Cardiac septum (tissue), 1 donor: ENCODE measurements around the gene RRM2. TPM values are rescaled to one million over a fixed set of nuclear protein-coding genes. Genes with fewer than 3 reads are reported as not detected.
A peak's percentile ranks its signal among the peaks of the same experiment; 100 is the strongest.
"Not testable (repeated sequence)": the region's sequence is repeated elsewhere in the genome, so short reads cannot be mapped to it uniquely, and the experiment has no call there.

Experiments
- DNase-seq: peaks from one replicate; pipeline ENCODE4 v3.0.0-alpha.2; 2020; ENCODE audit warnings: low spot score
- intact Hi-C: fragments of 100-400 bp; cut with DNase I; formaldehyde crosslinking; loops from one replicate; pipeline ENCODE4 v1.14.0; 2022
- total RNA-seq: library from RNA; stranded (reverse); fragmentation: NEBNext Ultra II Directional; extraction: Animal tissue kit (Norgen Biotek cat#: 25700); gene quantifications from one replicate; pipeline ENCODE4 v1.2.1, GENCODE V29; 2021
- donor health status: DM: no; HTN: no; CAD: no.

The RRM2 gene
- total RNA-seq, 1 donor from 2014 or later: 0.35 TPM

DNA sequence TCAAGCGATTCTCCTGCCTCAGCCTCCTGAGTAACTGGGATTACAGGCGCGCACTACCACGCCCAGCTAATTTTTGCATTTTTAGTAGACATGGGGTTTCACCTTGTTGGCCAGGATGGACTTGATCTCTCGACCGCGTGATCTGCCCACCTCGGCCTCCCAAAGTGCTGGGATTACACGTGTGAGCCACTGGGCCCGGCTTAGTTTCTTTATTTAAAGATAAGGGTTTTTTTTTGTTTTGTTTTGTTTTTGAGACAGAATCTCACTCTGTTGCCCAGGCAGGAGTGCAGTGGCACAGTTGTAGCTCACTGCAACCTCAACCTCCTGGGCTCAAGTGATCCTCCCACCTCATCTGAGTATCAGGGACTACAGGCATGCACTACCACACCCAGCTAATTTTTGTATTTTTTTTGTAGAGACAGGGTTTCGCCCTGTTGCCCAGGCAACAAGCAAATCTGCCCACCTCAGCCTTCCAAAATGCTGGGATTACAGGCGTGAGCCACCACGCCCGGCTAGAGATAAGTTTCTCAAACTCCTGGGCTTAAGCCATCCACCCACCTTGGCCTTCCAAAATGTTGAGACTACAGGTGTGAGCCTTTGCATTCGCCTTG is 24.6 kb downstream of the RRM2 start:
- intact Hi-C loops: not testable (repeated sequence)
- DNase-seq: peak; percentile 22

DNA sequence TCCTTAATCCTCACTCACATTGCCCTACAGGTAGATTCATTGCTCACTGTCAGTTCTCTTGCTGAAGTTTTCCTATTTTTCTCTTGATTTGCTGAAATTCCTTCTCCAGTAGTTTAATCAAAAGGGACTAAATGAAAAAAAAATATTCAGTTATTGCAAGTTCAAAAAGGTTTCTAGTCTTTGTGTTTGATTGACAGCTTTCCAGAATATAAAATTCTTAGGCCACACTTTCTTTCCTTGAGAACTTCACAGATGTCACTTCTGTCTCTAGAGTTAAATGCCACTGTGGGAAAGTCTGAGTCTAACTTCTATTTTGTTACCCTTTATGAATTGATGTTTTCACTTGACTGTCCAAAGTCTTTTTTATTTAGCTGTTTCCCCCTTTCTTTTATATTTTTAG is 25.7 kb downstream of the RRM2 start:
- DNase-seq: no peak
- intact Hi-C loops: no loop called here

DNA sequence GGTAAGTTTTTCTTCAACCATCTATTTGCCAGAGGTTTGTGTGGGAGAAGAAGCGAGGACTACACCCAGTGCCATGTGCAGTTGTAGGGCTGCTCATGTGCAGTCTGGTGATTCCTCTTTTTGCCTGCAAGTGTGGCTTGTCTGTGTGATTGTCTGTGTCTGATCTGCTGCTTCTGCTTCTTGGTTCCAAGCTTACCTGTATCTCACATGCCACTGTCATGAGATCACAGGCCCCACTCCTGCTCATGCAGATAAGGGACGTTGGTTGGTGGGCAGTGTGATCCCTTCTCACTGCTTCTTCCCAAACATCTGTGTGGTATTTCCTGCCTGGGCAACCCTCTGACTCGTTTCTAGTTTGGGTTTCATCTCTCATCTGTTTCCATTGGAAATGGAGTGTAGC is 27.1 kb downstream of the RRM2 start:
- peak; percentile 24 for DNase-seq
- intact Hi-C loops: no loop called here

- DNase-seq: no peak
- intact Hi-C loops: no loop called here
Observed at GRCh38 chr2:10150436-10150835, 27.9 kb downstream of the RRM2 start.

- no peak for DNase-seq
- intact Hi-C loops: no loop called here
Observed at GRCh38 chr2:10151462-10151861, 28.9 kb downstream of the RRM2 start.

- no peak for DNase-seq
- intact Hi-C loops: no loop called here
Observed at GRCh38 chr2:10157293-10157692, 34.8 kb downstream of the RRM2 start.

DNA sequence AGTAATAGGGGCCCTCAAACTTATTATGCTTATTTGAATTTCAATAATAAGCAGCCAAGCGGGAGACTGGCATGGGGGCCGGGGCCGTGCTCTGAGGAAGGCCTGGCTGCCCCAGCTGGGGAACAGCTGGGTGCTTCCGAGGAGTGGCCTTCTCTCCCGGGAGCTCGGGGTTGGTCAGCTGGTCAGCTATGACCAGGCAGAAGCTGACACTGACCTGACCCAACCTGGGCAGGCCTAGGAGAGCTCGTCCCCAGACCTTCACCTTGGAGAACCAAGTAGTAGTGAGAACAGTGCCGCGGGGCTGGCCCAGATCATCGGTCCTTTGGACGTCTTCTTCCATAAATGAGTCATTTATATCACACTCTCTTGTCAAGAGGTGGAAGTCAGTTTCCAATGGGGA is 36.1 kb downstream of the RRM2 start:
- DNase-seq: no peak
- intact Hi-C loops: no loop called here

GRCh38 chr2:10159086-10159485 is 36.5 kb downstream of the RRM2 start:
- no peak for DNase-seq

DNA sequence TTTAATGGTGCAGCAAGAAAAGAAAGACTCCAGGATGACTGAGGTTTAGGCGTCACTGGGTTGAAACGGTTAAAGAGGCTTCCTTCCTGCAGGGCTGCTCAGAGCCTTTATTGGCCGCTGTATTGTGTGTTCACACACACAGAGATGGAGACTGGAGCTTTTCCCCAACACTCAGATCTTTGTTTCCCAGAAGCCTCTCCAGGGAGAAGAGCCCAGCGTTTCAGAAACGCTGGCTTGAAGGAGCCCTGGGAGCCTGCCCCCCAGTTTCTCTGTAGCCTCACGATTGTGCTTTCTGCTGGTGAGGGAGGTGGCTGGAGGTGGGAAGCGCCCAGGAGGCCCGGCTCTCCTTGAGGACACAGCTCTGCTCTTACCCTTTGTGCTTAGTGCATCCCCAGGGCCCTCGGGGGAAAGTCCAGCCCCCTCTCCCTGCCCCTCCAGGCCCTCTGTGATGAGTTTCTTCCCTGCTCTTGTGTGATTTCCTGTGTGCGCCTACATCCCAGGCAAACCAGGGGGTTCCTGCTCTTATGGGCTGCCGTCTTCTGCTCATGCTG is 37.1 kb downstream of the RRM2 start:
- intact Hi-C loops: no loop called here
- DNase-seq: no peak

More at GRCh38 chr2:10159086-10159485, 36.5 kb downstream of the RRM2 start:
- intact Hi-C loops: no loop called here

DNA sequence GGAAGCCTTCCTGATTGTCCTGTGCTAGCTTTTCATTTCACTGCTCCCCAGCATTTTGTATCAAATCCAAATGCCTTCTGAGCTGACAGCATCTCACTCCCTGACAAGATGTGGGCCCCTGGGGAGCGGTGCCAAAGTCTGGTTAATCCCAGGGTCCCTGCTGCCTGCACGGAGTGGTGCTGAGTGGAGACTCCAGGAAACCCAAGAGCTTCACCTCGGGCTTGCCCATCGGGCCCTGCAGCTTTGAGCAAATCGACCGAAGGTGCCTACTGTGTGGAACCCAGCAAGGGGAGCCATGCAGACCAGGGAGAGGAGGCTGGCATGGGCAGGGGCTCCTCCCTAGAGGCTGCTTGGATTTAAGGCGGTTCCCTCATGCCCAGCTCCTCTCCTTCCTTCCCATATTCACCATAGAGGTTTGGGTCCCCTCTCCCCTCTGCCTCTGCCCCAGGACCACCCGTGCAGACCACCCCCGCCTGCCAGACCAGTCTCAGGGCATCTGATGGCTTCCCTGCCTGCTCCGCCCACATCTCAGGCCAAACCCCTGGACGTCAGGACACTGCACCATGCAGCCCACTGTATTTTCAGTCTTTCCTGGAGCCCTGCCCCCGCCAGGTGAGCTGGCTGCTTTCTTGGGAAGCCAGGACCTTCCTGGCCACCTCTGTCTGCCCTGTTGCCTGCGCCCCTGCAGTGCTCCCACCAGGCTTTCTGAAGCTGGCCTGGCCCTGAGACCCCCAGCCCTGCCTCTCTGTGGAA is 37.8 kb downstream of the RRM2 start:
- intact Hi-C loops: no loop called here

DNA sequence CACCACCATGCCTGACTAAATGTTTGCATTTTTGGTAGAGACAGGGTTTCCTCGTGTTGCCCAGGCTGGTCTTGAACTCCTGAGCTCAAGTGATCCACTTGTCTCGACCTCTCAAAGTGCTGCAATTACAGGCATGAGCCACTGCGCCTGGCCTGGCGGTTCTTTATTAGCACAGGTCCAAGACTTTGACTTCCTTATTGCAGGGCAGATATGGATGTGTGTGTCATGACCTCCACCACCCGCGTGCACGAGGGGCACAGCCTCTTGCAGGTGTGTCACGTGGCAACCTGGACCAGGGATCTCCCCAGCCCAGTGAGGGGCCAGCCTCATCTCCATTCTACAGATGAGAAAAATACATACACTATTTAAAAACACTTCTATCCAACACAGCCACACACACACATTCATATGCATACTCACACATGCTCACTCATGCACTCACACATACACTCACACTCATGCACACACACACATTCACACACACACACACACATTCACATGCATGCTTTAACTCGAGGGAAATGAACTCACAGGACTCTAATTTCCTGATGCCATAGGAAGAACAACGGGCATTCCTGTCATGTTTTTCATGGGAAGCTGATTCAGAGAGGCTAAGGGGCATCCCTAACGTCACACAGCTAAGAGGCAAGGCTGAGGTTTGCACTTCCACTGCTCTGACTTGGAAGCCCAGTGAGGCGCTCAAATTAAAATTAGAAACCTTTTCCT is 38.8 kb downstream of the RRM2 start:
- DNase-seq: no peak
- intact Hi-C loops: no loop called here

More for the DNA sequence above, 37.8 kb downstream of the RRM2 start:
- DNase-seq: no peak

DNA sequence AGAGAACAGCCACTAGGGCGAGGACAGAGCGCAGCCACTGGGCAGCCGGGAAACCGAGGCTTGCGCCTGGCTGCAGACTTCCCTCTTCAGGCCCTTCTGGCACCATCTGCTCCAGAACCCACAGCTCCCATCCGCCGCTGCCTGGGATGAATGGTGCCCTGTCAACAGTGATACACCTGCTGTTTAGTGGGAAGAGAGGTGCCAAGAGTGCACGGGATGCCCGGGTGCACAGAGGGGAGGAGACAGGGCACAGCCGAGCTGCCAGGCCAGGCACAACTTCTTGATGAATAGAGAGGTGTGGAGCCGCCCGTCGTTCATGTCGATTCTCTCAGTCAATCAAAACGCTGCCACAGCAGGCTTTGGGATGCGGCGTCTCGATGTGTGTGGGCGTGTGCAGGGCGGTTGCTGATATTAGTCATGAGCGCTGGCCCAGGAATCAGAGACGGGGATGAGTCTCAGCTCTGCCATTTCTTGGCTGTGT is 39.5 kb downstream of the RRM2 start:
- intact Hi-C loops: no loop called here
- DNase-seq: no peak

- DNase-seq: no peak
- intact Hi-C loops: no loop called here
Observed at GRCh38 chr2:10162586-10163497, 40.3 kb downstream of the RRM2 start.

- no peak for DNase-seq
- intact Hi-C loops: no loop called here
Observed at GRCh38 chr2:10163498-10164486, 41.3 kb downstream of the RRM2 start.

DNA sequence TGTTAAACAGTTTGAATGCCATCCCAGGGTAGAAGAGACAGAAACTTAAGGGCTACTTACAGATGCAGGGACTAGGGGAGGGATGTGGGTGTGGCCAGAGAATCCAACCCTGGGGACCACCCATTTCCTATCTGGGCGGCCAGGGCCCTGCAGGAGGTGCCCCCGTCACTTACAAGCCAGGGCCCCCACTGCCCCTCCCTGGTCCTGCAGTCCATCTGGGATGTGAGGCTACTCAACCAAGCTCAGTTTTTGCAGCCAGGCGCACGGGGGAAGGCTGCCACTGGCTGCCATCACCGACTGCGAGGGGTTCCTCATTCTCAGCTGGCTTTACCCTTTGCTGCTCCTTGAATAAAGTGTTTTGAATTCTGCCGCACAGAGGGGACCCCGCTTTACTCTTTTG is 42.1 kb downstream of the RRM2 start:
- DNase-seq: no peak
- intact Hi-C loops: no loop called here

GRCh38 chr2:10165282-10165681 is 42.7 kb downstream of the RRM2 start:
- no peak for DNase-seq
- intact Hi-C loops: no loop called here

DNA sequence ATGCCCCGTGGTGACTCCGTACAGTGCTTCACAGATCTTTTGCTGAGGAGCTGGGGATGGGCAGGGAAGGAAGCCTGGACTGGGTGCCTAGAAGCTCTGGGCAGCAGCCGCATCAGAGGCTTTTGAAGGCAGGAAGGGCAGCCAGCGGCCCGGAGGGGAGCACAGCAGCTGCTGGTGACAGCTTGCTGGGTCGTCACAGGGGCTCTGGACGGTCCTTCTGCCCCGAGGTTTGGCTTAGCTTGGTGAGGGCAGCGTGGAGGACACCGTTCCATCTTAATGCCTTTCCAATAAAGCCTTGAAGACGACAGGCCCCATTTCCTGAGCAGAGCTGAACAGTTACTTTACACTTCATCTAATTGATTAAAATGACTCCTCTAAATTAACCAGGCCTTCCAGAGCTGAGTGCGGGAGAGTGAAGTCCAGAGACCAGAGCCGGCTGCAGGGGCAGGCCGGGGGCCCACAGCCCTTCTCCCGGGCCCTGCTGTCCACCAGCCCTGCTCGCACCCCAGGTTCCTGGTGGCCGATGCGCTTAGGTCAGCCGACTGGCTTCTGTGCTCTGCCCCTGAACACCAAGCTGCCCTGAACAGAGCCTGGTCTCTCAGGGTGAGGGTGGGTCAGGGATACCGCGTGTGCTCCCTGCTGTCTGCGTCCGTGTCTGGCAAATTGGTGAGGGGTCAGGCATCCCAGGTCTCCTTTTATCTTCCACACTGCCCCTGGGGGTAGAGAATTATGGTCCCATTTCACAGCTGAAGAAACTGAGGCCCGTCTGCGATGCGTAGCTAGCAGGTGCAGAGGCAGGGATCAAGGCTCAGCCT is 43.5 kb downstream of the RRM2 start:
- intact Hi-C loops: no loop called here
- no peak for DNase-seq
